GM23338 (cell line): ENCODE data around the gene GRIN2A. TPM values are rescaled to one million over a fixed set of nuclear protein-coding genes. Genes with fewer than 3 reads are reported as not detected.
A peak's percentile ranks its signal among the peaks of the same experiment; 100 is the strongest.

ENCODE experiments used
- ATAC-seq: fragments of 200-7000 bp; cut with Tn5 transposase; 3 replicates; pipeline ENCODE4 v1.9.1; 2020
- DNase-seq: peaks from one replicate; pipeline ENCODE4 v3.0.0-alpha.2; 2015; ENCODE audit warnings: low spot score
- H2AFZ ChIP-seq: fragments of 200-600 bp; sonication (generic); 2 replicates; pipeline ENCODE4 v1.8.0; 2016; ENCODE audit warnings: antibody characterized with exemption, mild to moderate bottlenecking, moderate library complexity
- H3F3A ChIP-seq: fragments of 200-600 bp; sonication (generic); replicated peaks from 2 replicates; pipeline ENCODE4 v1.8.0; 2017; ENCODE audit warnings: antibody characterized with exemption, mixed run types, low read depth
- H3K27ac ChIP-seq: fragments of 200-600 bp; sonication (generic); 2 replicates; pipeline ENCODE4 v1.6.1; 2016; ENCODE audit warnings: low read depth
- H3K27me3 ChIP-seq: fragments of 200-600 bp; sonication (generic); 2 replicates; pipeline ENCODE4 v1.8.0; 2016; ENCODE audit warnings: mild to moderate bottlenecking, mixed run types, moderate library complexity; ENCODE audit not compliant: insufficient read depth
- H3K36me3 ChIP-seq: fragments of 200-600 bp; sonication (generic); 2 replicates; pipeline ENCODE4 v1.8.0; 2016; ENCODE audit warnings: mild to moderate bottlenecking; ENCODE audit not compliant: insufficient read depth
- H3K4me1 ChIP-seq: fragments of 200-600 bp; sonication (generic); 2 replicates; pipeline ENCODE4 v1.8.0; 2016; ENCODE audit warnings: mild to moderate bottlenecking, moderate library complexity; ENCODE audit not compliant: insufficient read depth
- H3K4me2 ChIP-seq: fragments of 200-600 bp; sonication (generic); 2 replicates; pipeline ENCODE4 v1.7.1; 2017; ENCODE audit warnings: mixed run types
- H3K4me3 ChIP-seq: fragments of 200-600 bp; sonication (generic); 2 replicates; pipeline ENCODE4 v1.6.1; 2016; ENCODE audit warnings: mixed run types
- H3K79me2 ChIP-seq: fragments of 200-600 bp; sonication (generic); replicated peaks from 2 replicates; pipeline ENCODE4 v1.8.0; 2017; ENCODE audit warnings: mild to moderate bottlenecking; ENCODE audit not compliant: insufficient read depth
- H3K9me2 ChIP-seq: fragments of 200-600 bp; sonication (generic); 2 replicates; pipeline ENCODE4 v1.8.0; 2017; ENCODE audit not compliant: insufficient read depth
- H4K20me1 ChIP-seq: fragments of 200-600 bp; sonication (generic); replicated peaks from 2 replicates; pipeline ENCODE4 v1.8.0; 2017; ENCODE audit warnings: mild to moderate bottlenecking; ENCODE audit not compliant: insufficient read depth
- H3K27ac Mint-ChIP-seq: 2 replicates; pipeline ENCODE4 v1.8.0; 2020; ENCODE audit warnings: inconsistent platforms, mild to moderate bottlenecking, moderate library complexity, mixed read lengths
- H3K27me3 Mint-ChIP-seq: 3 replicates; pipeline ENCODE4 v1.8.0; 2022; ENCODE audit warnings: low read depth, mild to moderate bottlenecking, moderate library complexity, mixed read lengths, inconsistent platforms; ENCODE audit not compliant: insufficient read depth, poor library complexity
- H3K36me3 Mint-ChIP-seq: 3 replicates; pipeline ENCODE4 v1.8.0; 2021; ENCODE audit warnings: low read depth, mild to moderate bottlenecking, inconsistent platforms, moderate library complexity, mixed read lengths
- H3K4me1 Mint-ChIP-seq: 3 replicates; pipeline ENCODE4 v1.8.0; 2020; ENCODE audit warnings: mild to moderate bottlenecking, inconsistent platforms, mixed read lengths
- H3K4me3 Mint-ChIP-seq: 3 replicates; pipeline ENCODE4 v1.8.0; 2021; ENCODE audit warnings: moderate library complexity, mild to moderate bottlenecking, inconsistent platforms, mixed read lengths
- H3K9me3 Mint-ChIP-seq: 3 replicates; pipeline ENCODE4 v1.8.0; 2020; ENCODE audit warnings: moderate library complexity, mild to moderate bottlenecking, inconsistent platforms, mixed read lengths
- CREB1 ChIP-seq: fragments of 250-450 bp; sonication (Bioruptor Pico); IDR thresholded peaks from 2 replicates; pipeline ENCODE4 v1.5.0; 2020; ENCODE audit warnings: low read depth, mild to moderate bottlenecking, moderate library complexity
- CTCF ChIP-seq, 2 experiments: fragments of 200-600 bp in 1 of 2; sonication (generic) in 1 of 2; conservative IDR thresholded peaks; 2 replicates each; pipeline versions ENCODE4 v1.5.1 to v1.6.1; 2016 to 2017; ENCODE audit warnings: antibody characterized with exemption in 2 of 2, low read depth in 2 of 2, mild to moderate bottlenecking in 2 of 2, moderate library complexity in 1 of 2
- ETS1 ChIP-seq: IDR thresholded peaks from 2 replicates; pipeline ENCODE4 v1.6.1; 2016; ENCODE audit warnings: antibody characterized with exemption
- EZH2phosphoT487 ChIP-seq: fragments of 200-600 bp; sonication (generic); IDR thresholded peaks from one replicate; pipeline ENCODE4 v1.8.1; 2018; ENCODE audit warnings: antibody characterized with exemption; ENCODE audit not compliant: unreplicated experiment
- STAT1 ChIP-seq: IDR thresholded peaks from one replicate; pipeline ENCODE4 v1.6.1; 2016; ENCODE audit warnings: antibody characterized with exemption; ENCODE audit not compliant: unreplicated experiment
- ZNF114 ChIP-seq: fragments of 250-450 bp; sonication (Bioruptor Pico); IDR thresholded peaks from 2 replicates; pipeline ENCODE4 v1.5.0; 2020; ENCODE audit warnings: mild to moderate bottlenecking, moderate library complexity
- ZNF331 ChIP-seq: fragments of 250-450 bp; sonication (Bioruptor Pico); IDR thresholded peaks from 2 replicates; pipeline ENCODE4 v1.5.0; 2020; ENCODE audit warnings: low read depth, mild to moderate bottlenecking, moderate library complexity
- polyA plus RNA-seq: library from polyadenylated mRNA; unstranded; fragments of >200 nt; fragmentation: Nextera tagmentation; extraction: Ambion mirVana; gene quantifications from 2 replicates; pipeline ENCODE4 v1.2.1, GENCODE V29; 2016
- total RNA-seq: library from RNA; depleted of rRNA; stranded (reverse); fragments of >200 nt; shearing (Covaris generic); gene quantifications from 2 replicates; pipeline ENCODE4 v1.2.3, GENCODE V29; 2014

GRIN2A gene
- total and polyA plus RNA-seq, 2 experiments from 2014 or later, result 0.89 to 5.1 TPM

GRCh38 chr16:10031955-10032354, 150.3 kb downstream of the GRIN2A start:
- Mint-ChIP-seq H3K4me3 (no peak overlapping the region), H3K4me1 (peaks cover 5% of the 10 kb centered on the region; the same call in 2 of the 3 replicates), H3K27me3 (no peaks in the 10 kb centered on the region), H3K27ac (no peak overlapping the region), H3K36me3 (no peaks in the 10 kb centered on the region), H3K9me3 (no peaks in the 10 kb centered on the region)
- no peak for ATAC-seq
- Histone ChIP-seq H2AFZ (0 out of 2 replicates have a peak overlapping the region, but pooled peaks have one; percentile 43), H3K79me2 (no peaks in the 10 kb centered on the region), H3F3A (no peaks in the 10 kb centered on the region), H3K27me3 (no peaks in the 10 kb centered on the region), H3K9me2 (no peaks in the 10 kb centered on the region), H3K4me2 (no peak overlapping the region), H3K4me1 (no peaks in the 10 kb centered on the region), H3K27ac (no peak overlapping the region), H4K20me1 (no peaks in the 10 kb centered on the region), H3K4me3 (no peak overlapping the region), H3K36me3 (no peaks in the 10 kb centered on the region)
- DNase-seq, result no peak
- no peak for TF ChIP-seq ZNF331 (CRISPR knock-in tag)
- no peak for TF ChIP-seq CTCF (conservative IDR thresholded peaks at IDR 0.05; ENCODE audit: low read depth in 2 of 2)
- TF ChIP-seq EZH2phosphoT487, result no peak
- TF ChIP-seq ETS1, result no peak
- no peak for TF ChIP-seq ZNF114 (CRISPR knock-in tag)
- no peak for TF ChIP-seq STAT1

GRCh38 chr16:10031473-10031872, 150.8 kb downstream of the GRIN2A start:
- Histone ChIP-seq H3K36me3 (no peaks in the 10 kb centered on the region), H3K9me2 (no peaks in the 10 kb centered on the region), H4K20me1 (no peaks in the 10 kb centered on the region), H2AFZ (0 out of 2 replicates have a peak overlapping the region, but pooled peaks have one; percentile 43), H3K4me1 (no peaks in the 10 kb centered on the region), H3K27me3 (no peaks in the 10 kb centered on the region), H3K4me2 (no peak overlapping the region), H3F3A (no peaks in the 10 kb centered on the region), H3K27ac (no peak overlapping the region), H3K79me2 (no peaks in the 10 kb centered on the region), H3K4me3 (no peak overlapping the region)
- Mint-ChIP-seq H3K27me3 (no peaks in the 10 kb centered on the region), H3K36me3 (no peaks in the 10 kb centered on the region), H3K4me1 (peaks cover 5% of the 10 kb centered on the region; the same call in 2 of the 3 replicates), H3K9me3 (no peaks in the 10 kb centered on the region), H3K27ac (no peak overlapping the region), H3K4me3 (no peak overlapping the region)
- DNase-seq, result peak; percentile 24
- peak; percentile 59; the same call in 2 of the 3 replicates for ATAC-seq
- TF ChIP-seq CTCF (conservative IDR thresholded peaks at IDR 0.05; ENCODE audit: low read depth in 2 of 2), result peak; percentile 42 to 43; a peak in 3 of 4 replicates
- no peak for TF ChIP-seq CREB1
